Endothelial cell of umbilical vein (primary cell): ENCODE data around the gene SPTLC3. TPM values are rescaled to one million over a fixed set of nuclear protein-coding genes. Genes with fewer than 3 reads are reported as not detected.

ENCODE experiments used
- BruUV-seq: library from RNA; stranded (reverse); fragments of 400-500 nt; replicated peaks from 2 replicates; lab custom pipeline; 2021; lab: Mats Ljungman, UMichigan
- CTCF ChIA-PET: fragments of 300-600, 350-600 bp; sonication (Branson Sonifier 250); formaldehyde crosslinking; loops from one replicate; lab custom pipeline; 2021; ENCODE audit warnings: antibody characterized with exemption, inconsistent platforms; lab: Charles Lee
- POLR2A ChIA-PET: fragments of 300-600, 350-600 bp; sonication (Branson Sonifier 250); formaldehyde crosslinking; loops from one replicate; lab custom pipeline; 2021; ENCODE audit warnings: antibody characterized with exemption, inconsistent platforms; lab: Charles Lee
- DNase-seq: peaks from one replicate; pipeline ENCODE4 v3.0.0-alpha.2; 2011; ENCODE audit warnings: low read depth, low spot score
- FAIRE-seq: peaks from 2 replicates; lab custom pipeline; 2011; peaks lifted over from hg19 to GRCh38; lab: Jason Lieb, UNC
- H2AFZ ChIP-seq: 2 replicates; pipeline ENCODE4 v1.6.0; 2012; ENCODE audit warnings: low read depth, low read length, control low read depth, inconsistent platforms
- H3K27ac ChIP-seq: 2 replicates; pipeline ENCODE4 v1.5.1; 2011; ENCODE audit warnings: low read depth, mild to moderate bottlenecking, control low read depth, low read length, moderate library complexity; ENCODE audit not compliant: insufficient read depth
- H3K27me3 ChIP-seq, 2 experiments: 2 replicates each; pipeline versions ENCODE4 v1.6.0 to v1.6.1; 2011; ENCODE audit warnings: low read length in 2 of 2, mixed read lengths in 1 of 2; ENCODE audit not compliant: control insufficient read depth in 2 of 2, insufficient read depth in 2 of 2
- H3K36me3 ChIP-seq, 2 experiments: 2 replicates in 1 of 2; 3 replicates in 1 of 2; pipeline ENCODE4 v1.5.1; 2011; ENCODE audit warnings: low read length in 2 of 2, mild to moderate bottlenecking in 1 of 2, moderate library complexity in 1 of 2; ENCODE audit not compliant: control insufficient read depth in 2 of 2, insufficient read depth in 2 of 2; ENCODE audit errors: extremely low read depth in 1 of 2
- H3K4me1 ChIP-seq: 3 replicates; pipeline ENCODE4 v1.5.1; 2011; ENCODE audit warnings: mild to moderate bottlenecking, low read length; ENCODE audit not compliant: control insufficient read depth, insufficient read depth; ENCODE audit errors: extremely low read depth
- H3K4me2 ChIP-seq: 2 replicates; pipeline ENCODE4 v1.6.1; 2011; ENCODE audit warnings: low read length, control low read depth, mixed read lengths; ENCODE audit not compliant: insufficient read depth
- H3K4me3 ChIP-seq, 3 experiments: fragments of 200-600 bp in 1 of 3; sonication (generic), shearing (Covaris generic) in 1 of 3; replicated peaks in 1 of 3; 2 replicates each; pipeline ENCODE4 v1.5.1; 2011 to 2016; ENCODE audit warnings: control low read depth in 3 of 3, low read length in 3 of 3, mild to moderate bottlenecking in 2 of 3, inconsistent platforms in 1 of 3, low read depth in 1 of 3, moderate library complexity in 1 of 3; ENCODE audit not compliant: insufficient read depth in 1 of 3
- H3K79me2 ChIP-seq: 2 replicates; pipeline ENCODE4 v1.6.0; 2012; ENCODE audit warnings: low read length, inconsistent platforms; ENCODE audit not compliant: control insufficient read depth, insufficient read depth
- H3K9ac ChIP-seq: replicated peaks from 2 replicates; pipeline ENCODE3; 2011; ENCODE audit warnings: low read length, control low read depth; ENCODE audit not compliant: insufficient read depth; ENCODE audit errors: extremely low read depth
- H3K9me1 ChIP-seq: replicated peaks from 3 replicates; pipeline ENCODE4 v1.6.0; 2011; ENCODE audit warnings: mild to moderate bottlenecking, low read length; ENCODE audit not compliant: control insufficient read depth, insufficient read depth; ENCODE audit errors: extremely low read depth
- H3K9me3 ChIP-seq: replicated peaks from 2 replicates; pipeline ENCODE4 v1.5.1; 2012; ENCODE audit warnings: low read length, inconsistent platforms; ENCODE audit not compliant: control insufficient read depth, insufficient read depth
- H4K20me1 ChIP-seq: replicated peaks from 2 replicates; pipeline ENCODE3; 2011; ENCODE audit warnings: mild to moderate bottlenecking, low read length; ENCODE audit not compliant: control insufficient read depth, insufficient read depth; ENCODE audit errors: extremely low read depth
- EZH2 ChIP-seq: IDR thresholded peaks from 2 replicates; pipeline ENCODE4 v1.6.1; 2012; ENCODE audit warnings: borderline replicate concordance, low read depth, mild to moderate bottlenecking, moderate library complexity, low read length, inconsistent platforms; ENCODE audit not compliant: severe bottlenecking
- FOS ChIP-seq: IDR thresholded peaks from 2 replicates; pipeline ENCODE4 v1.6.1; 2011; ENCODE audit warnings: mild to moderate bottlenecking, low read length, moderate library complexity, borderline replicate concordance; ENCODE audit not compliant: insufficient read depth
- GATA2 ChIP-seq: IDR thresholded peaks from 2 replicates; pipeline ENCODE4 v1.7.0; 2011; ENCODE audit warnings: low read depth, mild to moderate bottlenecking, moderate library complexity, mixed read lengths, low read length; ENCODE audit not compliant: insufficient read length, insufficient read depth
- JUN ChIP-seq: IDR thresholded peaks from 2 replicates; pipeline ENCODE4 v1.6.1; 2011; ENCODE audit warnings: borderline replicate concordance, low read depth; ENCODE audit not compliant: insufficient read length, insufficient read depth
- MAX ChIP-seq: IDR thresholded peaks from 2 replicates; pipeline ENCODE4 v1.6.1; 2011; ENCODE audit not compliant: insufficient read depth, insufficient read length
- MYC ChIP-seq: IDR thresholded peaks from one replicate; pipeline ENCODE4 v1.6.1; 2011; ENCODE audit warnings: mild to moderate bottlenecking, low read depth, low read length
- POLR2A ChIP-seq: IDR thresholded peaks from 2 replicates; pipeline ENCODE4 v1.6.1; 2012; ENCODE audit warnings: low read depth, mild to moderate bottlenecking, control low read depth, low read length
- POLR2AphosphoS5 ChIP-seq: IDR thresholded peaks from 2 replicates; pipeline ENCODE4 v1.6.1; 2012; ENCODE audit warnings: low read depth, mild to moderate bottlenecking, control low read depth, low read length, moderate library complexity; ENCODE audit not compliant: insufficient read depth
- dilution Hi-C: fragments of 300-500 bp; cut with MboI; formaldehyde crosslinking; loops from one replicate; pipeline ENCODE4 v1.15.0; 2019; ENCODE audit warnings: low sequenced_read_pairs; ENCODE audit not compliant: extremely low pct_ligation_motif_present
- intact Hi-C: fragments of 100-400 bp; cut with micrococcal nuclease; formaldehyde crosslinking; loops from one replicate; pipeline ENCODE4 v1.10.0; 2022
- polyA plus RNA-seq, 4 experiments: library from polyadenylated mRNA; depleted of rRNA in 3 of 4; stranded (reverse) in 3 of 4; unstranded in 1 of 4; fragments of >200 nt; gene quantifications; 2 replicates each; pipeline versions ENCODE4 v1.2.1 to v1.2.3, GENCODE V29; 2011 to 2012; ENCODE audit warnings: missing spikeins in 1 of 4
- total RNA-seq: library from RNA; stranded (reverse); gene quantifications from 2 replicates; pipeline ENCODE4 v1.2.3, GENCODE V29; 2021
- TF ChIP-seq, protein P1 (sequence below), 2 donors: IDR thresholded peaks; 1 replicate in 1 of 2; 2 replicates in 1 of 2; pipeline ENCODE4 v1.5.1; 2011; ENCODE audit warnings: low read length in 2 of 2, mild to moderate bottlenecking in 2 of 2, moderate library complexity in 2 of 2, control low read depth in 1 of 2, inconsistent platforms in 1 of 2, low read depth in 1 of 2; ENCODE audit not compliant: insufficient read depth in 1 of 2; ENCODE audit errors: extremely low read depth in 1 of 2

Gene SPTLC3
- total and polyA plus RNA-seq, 2 donors (not counting 3 experiments of a cell fraction or from before 2014, with no cell fraction given) = 0.29 to 0.35 TPM

GRCh38 chr20:13028001-13028400 lies 19.2 kb downstream of the SPTLC3 start:
- ChIA-PET POLR2A (no interaction called here), CTCF (no interaction called here)
- no peaks in the 10 kb centered on the region for H3K36me3 ChIP-seq
- H3K27me3 ChIP-seq = no peaks in the 10 kb centered on the region
- intact Hi-C loops (no loop called here), dilution Hi-C loops (no loop called here)
- no peaks in the 10 kb centered on the region for H3K79me2 ChIP-seq
- H3K4me1 ChIP-seq = peaks cover 11% of the 10 kb centered on the region
- TF ChIP-seq POLR2A = no peak
- no peak overlapping the region for H3K4me3 ChIP-seq
- DNase-seq (no peak), FAIRE-seq (no peak)
- no peak overlapping the region for H3K4me2 ChIP-seq
- no peaks in the 10 kb centered on the region for H4K20me1 ChIP-seq
- H3K9ac ChIP-seq = no peak overlapping the region
- H2AFZ ChIP-seq = no peak overlapping the region
- no peaks in the 10 kb centered on the region for H3K9me3 ChIP-seq
- H3K27ac ChIP-seq = no peak overlapping the region
- BruUV-seq = no TSS peak
- no peaks in the 10 kb centered on the region for H3K9me1 ChIP-seq

DNA sequence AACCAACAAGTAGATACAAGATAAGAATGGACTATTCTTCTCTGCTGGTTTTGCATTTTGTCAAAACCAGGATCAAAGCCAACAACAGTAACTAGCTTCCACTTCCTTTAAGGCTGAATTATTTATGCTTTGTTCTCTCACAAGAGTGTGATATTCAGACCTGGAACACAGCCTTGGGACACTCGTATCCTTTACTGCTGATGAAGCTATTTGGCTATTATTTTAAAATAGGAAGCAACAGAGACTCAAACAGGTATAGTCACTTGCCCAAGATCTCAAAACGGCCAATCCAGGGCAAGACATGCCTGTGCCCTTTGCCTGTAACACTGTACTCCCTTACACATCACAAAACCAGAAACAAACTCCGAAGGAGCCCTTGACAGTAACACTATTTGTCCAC lies 19.9 kb downstream of the SPTLC3 start:
- no peaks in the 10 kb centered on the region for H3K79me2 ChIP-seq
- DNase-seq = no peak
- intact Hi-C loops (no loop called here), dilution Hi-C loops (no loop called here)
- CTCF ChIA-PET = no interaction called here
- no TSS peak for BruUV-seq
- peaks cover 11% of the 10 kb centered on the region for H3K4me1 ChIP-seq
- no peak for FAIRE-seq
- H3K4me3 ChIP-seq = no peak overlapping the region
- no peaks in the 10 kb centered on the region for H3K9me1 ChIP-seq
- H3K36me3 ChIP-seq = no peaks in the 10 kb centered on the region
- no peak overlapping the region for H3K4me2 ChIP-seq
- no peak overlapping the region for H3K27ac ChIP-seq
- no peak overlapping the region for H3K9ac ChIP-seq
- no peaks in the 10 kb centered on the region for H3K27me3 ChIP-seq
- POLR2A ChIA-PET = no interaction called here
- H3K9me3 ChIP-seq = no peaks in the 10 kb centered on the region
- no peaks in the 10 kb centered on the region for H4K20me1 ChIP-seq
- peak overlapping the region; percentile 11 for H2AFZ ChIP-seq
- no peak for TF ChIP-seq POLR2A
- no peak for TF ChIP-seq GATA2
- no peak for TF ChIP-seq FOS
- TF ChIP-seq, protein P1, sequence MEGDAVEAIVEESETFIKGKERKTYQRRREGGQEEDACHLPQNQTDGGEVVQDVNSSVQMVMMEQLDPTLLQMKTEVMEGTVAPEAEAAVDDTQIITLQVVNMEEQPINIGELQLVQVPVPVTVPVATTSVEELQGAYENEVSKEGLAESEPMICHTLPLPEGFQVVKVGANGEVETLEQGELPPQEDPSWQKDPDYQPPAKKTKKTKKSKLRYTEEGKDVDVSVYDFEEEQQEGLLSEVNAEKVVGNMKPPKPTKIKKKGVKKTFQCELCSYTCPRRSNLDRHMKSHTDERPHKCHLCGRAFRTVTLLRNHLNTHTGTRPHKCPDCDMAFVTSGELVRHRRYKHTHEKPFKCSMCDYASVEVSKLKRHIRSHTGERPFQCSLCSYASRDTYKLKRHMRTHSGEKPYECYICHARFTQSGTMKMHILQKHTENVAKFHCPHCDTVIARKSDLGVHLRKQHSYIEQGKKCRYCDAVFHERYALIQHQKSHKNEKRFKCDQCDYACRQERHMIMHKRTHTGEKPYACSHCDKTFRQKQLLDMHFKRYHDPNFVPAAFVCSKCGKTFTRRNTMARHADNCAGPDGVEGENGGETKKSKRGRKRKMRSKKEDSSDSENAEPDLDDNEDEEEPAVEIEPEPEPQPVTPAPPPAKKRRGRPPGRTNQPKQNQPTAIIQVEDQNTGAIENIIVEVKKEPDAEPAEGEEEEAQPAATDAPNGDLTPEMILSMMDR (IDR thresholded peaks at IDR 0.05; ENCODE audit: extremely low read depth in 1 of 2, insufficient read depth in 1 of 2, low read depth in 1 of 2, low read length in 2 of 2) = no peak
- no peak for TF ChIP-seq EZH2
- no peak for TF ChIP-seq MAX
- no peak for TF ChIP-seq MYC
- no peak for TF ChIP-seq POLR2AphosphoS5
- no peak for TF ChIP-seq JUN
